ENCODE data around the gene CLEC4C. TPM values are rescaled to one million over a fixed set of nuclear protein-coding genes. Genes with fewer than 3 reads are reported as not detected.

CLEC4C gene
- total and polyA plus RNA-seq, 2 donors from 2014 or later = not detected

DNA sequence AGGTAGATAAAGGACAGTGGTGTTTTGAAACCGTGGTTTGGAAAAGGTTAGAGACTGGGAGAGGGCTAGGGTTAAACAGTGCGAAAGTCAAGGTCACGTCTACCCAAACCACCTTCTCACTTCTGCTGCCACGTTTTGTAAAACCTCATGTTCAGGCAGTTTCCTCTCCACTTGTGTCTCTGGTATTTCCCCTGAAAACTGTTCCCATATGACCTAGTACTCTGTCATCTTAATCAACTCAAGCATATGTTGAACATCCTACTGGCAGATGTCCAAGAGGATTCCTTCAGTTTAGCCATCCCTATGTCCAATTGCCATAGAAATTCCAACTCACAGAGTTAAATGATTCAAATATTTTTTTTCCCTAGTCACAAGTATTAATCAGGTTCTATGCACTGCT lies 17.4 kb downstream of the CLEC4C start:
- no peak for TF ChIP-seq CTCF (IDR thresholded peaks at IDR 0.05; ENCODE audit: borderline replicate concordance, extremely low read depth, insufficient read depth)
- Histone ChIP-seq H3K9ac (ENCODE audit: low read length in 3 of 3) (no peak overlapping the region), H3K36me3 (ENCODE audit: control insufficient read depth in 2 of 3, insufficient read depth in 3 of 3, low read length in 3 of 3) (no peaks in the 10 kb centered on the region), H3K27me3 (ENCODE audit: control insufficient read depth, insufficient read depth, low read length) (no peaks in the 10 kb centered on the region), H3K4me3 (ENCODE audit: low read length in 3 of 3) (no peak overlapping the region), H3K4me1 (ENCODE audit: control insufficient read depth in 2 of 3, insufficient read depth in 2 of 3, low read depth in 1 of 3, low read length in 3 of 3) (no peaks in the 10 kb centered on the region), H3K27ac (ENCODE audit: low read depth in 2 of 2, low read length in 2 of 2) (no peak overlapping the region), H3K9me3 (ENCODE audit: control insufficient read depth in 2 of 3, insufficient read depth in 1 of 3, low read length in 3 of 3) (no peaks in the 10 kb centered on the region)
- intact Hi-C loops (cut with DNase I) = no loop called here
- FAIRE-seq = no peak
- DNase-seq = peak in 1 of 5 donors; percentile 7

DNA sequence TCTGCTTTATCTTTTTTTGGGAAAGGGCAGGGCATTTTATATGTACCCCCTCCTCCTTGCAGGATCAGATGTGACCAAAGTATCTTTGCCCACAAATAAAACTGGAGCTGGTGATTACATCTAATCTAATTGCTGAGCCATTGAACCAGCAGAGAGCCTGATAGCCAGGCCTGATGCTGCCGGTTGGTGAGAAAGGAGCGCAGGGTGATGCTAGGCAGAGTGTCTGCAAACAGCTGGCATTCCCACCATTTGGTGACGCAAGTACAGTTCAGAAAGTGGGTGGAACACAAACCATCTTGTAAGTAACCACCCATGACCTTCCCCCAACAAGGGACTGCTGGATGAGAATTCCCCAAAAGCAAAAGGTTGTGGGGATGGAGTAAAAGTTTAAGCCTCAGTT lies 23.2 kb downstream of the CLEC4C start:
- no peak for TF ChIP-seq CTCF (IDR thresholded peaks at IDR 0.05; ENCODE audit: borderline replicate concordance, extremely low read depth, insufficient read depth)
- H3K27ac ChIP-seq (ENCODE audit: low read depth in 2 of 2, low read length in 2 of 2) = no peak overlapping the region
- intact Hi-C loops (cut with DNase I) = no loop called here
- H3K4me3 ChIP-seq (ENCODE audit: low read length in 3 of 3) = no peak overlapping the region
- no peaks in the 10 kb centered on the region for H3K36me3 ChIP-seq (ENCODE audit: control insufficient read depth in 2 of 3, insufficient read depth in 3 of 3, low read length in 3 of 3)
- H3K4me1 ChIP-seq (ENCODE audit: control insufficient read depth in 2 of 3, insufficient read depth in 2 of 3, low read depth in 1 of 3, low read length in 3 of 3) = no peaks in the 10 kb centered on the region
- H3K9ac ChIP-seq (ENCODE audit: low read length in 3 of 3) = no peak overlapping the region
- no peaks in the 10 kb centered on the region for H3K27me3 ChIP-seq (ENCODE audit: control insufficient read depth, insufficient read depth, low read length)
- DNase-seq (no peak), FAIRE-seq (no peak)
- H3K9me3 ChIP-seq (ENCODE audit: control insufficient read depth in 2 of 3, insufficient read depth in 1 of 3, low read length in 3 of 3) = no peaks in the 10 kb centered on the region

GRCh38 chr12:7719946-7720730 lies 27.0 kb downstream of the CLEC4C start:
- H3K4me1 ChIP-seq (ENCODE audit: control insufficient read depth in 2 of 3, insufficient read depth in 2 of 3, low read depth in 1 of 3, low read length in 3 of 3) = no peaks in the 10 kb centered on the region
- intact Hi-C loops (cut with DNase I) = no loop called here

More at GRCh38 chr12:7719946-7720730, 27.0 kb downstream of the CLEC4C start:
- no peak for FAIRE-seq
- Histone ChIP-seq H3K27ac (ENCODE audit: low read depth in 2 of 2, low read length in 2 of 2) (no peak overlapping the region), H3K9ac (ENCODE audit: low read length in 3 of 3) (no peak overlapping the region), H3K27me3 (ENCODE audit: control insufficient read depth, insufficient read depth, low read length) (no peaks in the 10 kb centered on the region), H3K4me3 (ENCODE audit: low read length in 3 of 3) (no peak overlapping the region), H3K36me3 (ENCODE audit: control insufficient read depth in 2 of 3, insufficient read depth in 3 of 3, low read length in 3 of 3) (no peaks in the 10 kb centered on the region), H3K9me3 (ENCODE audit: control insufficient read depth in 2 of 3, insufficient read depth in 1 of 3, low read length in 3 of 3) (no peaks in the 10 kb centered on the region)
- TF ChIP-seq CTCF (IDR thresholded peaks at IDR 0.05; ENCODE audit: borderline replicate concordance, extremely low read depth, insufficient read depth) = no peak
- DNase-seq = no peak
